ENCODE results near the gene PLXNA2.

Gene PLXNA2

DNA sequence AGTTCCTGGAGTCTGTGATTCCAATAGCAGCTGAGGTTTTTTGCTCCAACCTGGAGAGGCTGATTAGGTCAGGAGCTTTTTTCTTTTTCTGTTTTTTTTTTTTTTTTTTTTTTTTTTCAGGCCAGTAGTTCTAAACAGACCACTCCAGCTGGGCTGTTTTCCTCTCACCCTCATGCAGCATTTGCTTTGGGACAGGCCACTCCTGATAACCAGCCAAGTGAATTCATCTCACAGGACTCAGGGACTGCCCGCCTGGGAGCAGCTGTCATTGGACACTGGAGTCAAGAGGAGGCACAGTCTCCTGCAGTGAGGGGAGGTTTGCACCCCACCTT lies 22.9 kb downstream of the PLXNA2 start:
- no peak overlapping the region for H3K4me3 ChIP-seq (ENCODE audit: low read depth in 1 of 2, low read length in 2 of 2)
- H3K79me2 ChIP-seq (ENCODE audit: insufficient read depth, low read length): no peaks in the 10 kb centered on the region
- H2AFZ ChIP-seq (ENCODE audit: low read depth, low read length): no peak overlapping the region
- no peak overlapping the region for H3K4me2 ChIP-seq (ENCODE audit: insufficient read depth, low read length)
- no peak for TF ChIP-seq EZH2 (IDR thresholded peaks at IDR 0.05; ENCODE audit: borderline replicate concordance, low read depth, low read length, severe bottlenecking)
- TF ChIP-seq, protein P1, sequence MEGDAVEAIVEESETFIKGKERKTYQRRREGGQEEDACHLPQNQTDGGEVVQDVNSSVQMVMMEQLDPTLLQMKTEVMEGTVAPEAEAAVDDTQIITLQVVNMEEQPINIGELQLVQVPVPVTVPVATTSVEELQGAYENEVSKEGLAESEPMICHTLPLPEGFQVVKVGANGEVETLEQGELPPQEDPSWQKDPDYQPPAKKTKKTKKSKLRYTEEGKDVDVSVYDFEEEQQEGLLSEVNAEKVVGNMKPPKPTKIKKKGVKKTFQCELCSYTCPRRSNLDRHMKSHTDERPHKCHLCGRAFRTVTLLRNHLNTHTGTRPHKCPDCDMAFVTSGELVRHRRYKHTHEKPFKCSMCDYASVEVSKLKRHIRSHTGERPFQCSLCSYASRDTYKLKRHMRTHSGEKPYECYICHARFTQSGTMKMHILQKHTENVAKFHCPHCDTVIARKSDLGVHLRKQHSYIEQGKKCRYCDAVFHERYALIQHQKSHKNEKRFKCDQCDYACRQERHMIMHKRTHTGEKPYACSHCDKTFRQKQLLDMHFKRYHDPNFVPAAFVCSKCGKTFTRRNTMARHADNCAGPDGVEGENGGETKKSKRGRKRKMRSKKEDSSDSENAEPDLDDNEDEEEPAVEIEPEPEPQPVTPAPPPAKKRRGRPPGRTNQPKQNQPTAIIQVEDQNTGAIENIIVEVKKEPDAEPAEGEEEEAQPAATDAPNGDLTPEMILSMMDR (IDR thresholded peaks at IDR 0.05; ENCODE audit: borderline replicate concordance, extremely low read depth, low read length, poor library complexity, severe bottlenecking): no peak
- no peaks in the 10 kb centered on the region for H3K9me3 ChIP-seq (ENCODE audit: insufficient read depth, low read length, severe bottlenecking)
- H3K36me3 ChIP-seq (ENCODE audit: insufficient read depth, low read length): no peaks in the 10 kb centered on the region
- no peaks in the 10 kb centered on the region for H4K20me1 ChIP-seq (ENCODE audit: insufficient read depth, low read length)
- no peak overlapping the region for H3K27ac ChIP-seq (ENCODE audit: low read length)
- H3K27me3 ChIP-seq (ENCODE audit: insufficient read depth, low read length, poor library complexity): peaks cover 26% of the 10 kb centered on the region
- H3K4me1 ChIP-seq (ENCODE audit: insufficient read depth, low read length): no peaks in the 10 kb centered on the region
- no peak for DNase-seq
- H3K9ac ChIP-seq (ENCODE audit: low read depth, low read length): no peak overlapping the region
- no peak for ATAC-seq (ENCODE audit: insufficient read depth, low read depth)

DNA sequence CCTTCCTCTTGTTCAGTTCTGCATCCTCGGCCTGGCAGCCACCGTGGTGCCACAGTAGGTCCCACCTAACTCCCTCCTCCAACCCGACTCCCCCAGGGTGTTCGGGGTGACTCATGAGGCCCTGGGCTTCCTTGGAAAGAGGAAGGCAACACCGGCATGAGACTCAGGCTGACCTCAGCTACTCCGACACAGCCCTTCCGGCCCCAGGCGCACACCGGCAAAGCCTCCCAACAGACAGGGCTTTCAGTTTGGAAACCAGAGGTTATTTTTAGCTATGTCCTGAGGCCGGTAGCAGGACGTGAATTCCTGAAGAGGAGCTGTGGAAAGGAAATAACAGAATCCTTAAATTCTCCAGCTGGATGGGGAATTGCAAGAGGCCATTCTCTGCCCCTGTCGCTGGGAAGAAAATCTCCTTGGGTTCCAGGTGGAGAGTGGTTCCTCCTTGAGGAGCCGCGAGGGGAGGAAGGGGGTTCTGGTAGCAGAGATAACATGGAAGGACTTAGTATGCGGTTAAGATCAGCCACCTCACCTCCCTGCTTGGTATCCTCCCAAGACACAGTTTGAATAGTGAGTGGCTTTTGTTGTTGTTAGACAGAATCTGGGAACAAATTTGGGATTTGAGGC lies 24.4 kb downstream of the PLXNA2 start:
- H3K27me3 ChIP-seq (ENCODE audit: insufficient read depth, low read length, poor library complexity): peaks cover 20% of the 10 kb centered on the region
- ATAC-seq (ENCODE audit: insufficient read depth, low read depth): no peak
- no peaks in the 10 kb centered on the region for H3K4me1 ChIP-seq (ENCODE audit: insufficient read depth, low read length)
- DNase-seq: no peak
- no peaks in the 10 kb centered on the region for H3K36me3 ChIP-seq (ENCODE audit: insufficient read depth, low read length)
- H3K4me3 ChIP-seq (ENCODE audit: low read depth in 1 of 2, low read length in 2 of 2): no peak overlapping the region
- TF ChIP-seq EZH2 (IDR thresholded peaks at IDR 0.05; ENCODE audit: borderline replicate concordance, low read depth, low read length, severe bottlenecking): no peak
- TF ChIP-seq, protein P1 (IDR thresholded peaks at IDR 0.05; ENCODE audit: borderline replicate concordance, extremely low read depth, low read length, poor library complexity, severe bottlenecking): no peak
- no peak overlapping the region for H3K27ac ChIP-seq (ENCODE audit: low read length)
- no peak overlapping the region for H3K9ac ChIP-seq (ENCODE audit: low read depth, low read length)
- H3K79me2 ChIP-seq (ENCODE audit: insufficient read depth, low read length): no peaks in the 10 kb centered on the region
- no peak overlapping the region for H2AFZ ChIP-seq (ENCODE audit: low read depth, low read length)
- H4K20me1 ChIP-seq (ENCODE audit: insufficient read depth, low read length): no peaks in the 10 kb centered on the region
- H3K9me3 ChIP-seq (ENCODE audit: insufficient read depth, low read length, severe bottlenecking): no peaks in the 10 kb centered on the region
- H3K4me2 ChIP-seq (ENCODE audit: insufficient read depth, low read length): no peak overlapping the region

GRCh38 chr1:208219098-208219658 lies 25.0 kb downstream of the PLXNA2 start:
- Histone ChIP-seq H3K4me1 (ENCODE audit: insufficient read depth, low read length) (no peaks in the 10 kb centered on the region), H3K79me2 (ENCODE audit: insufficient read depth, low read length) (no peaks in the 10 kb centered on the region), H3K4me3 (ENCODE audit: low read depth in 1 of 2, low read length in 2 of 2) (no peak overlapping the region), H3K9me3 (ENCODE audit: insufficient read depth, low read length, severe bottlenecking) (no peaks in the 10 kb centered on the region), H2AFZ (ENCODE audit: low read depth, low read length) (no peak overlapping the region), H3K27ac (ENCODE audit: low read length) (no peak overlapping the region), H3K27me3 (ENCODE audit: insufficient read depth, low read length, poor library complexity) (peaks cover 23% of the 10 kb centered on the region), H3K4me2 (ENCODE audit: insufficient read depth, low read length) (no peak overlapping the region), H3K9ac (ENCODE audit: low read depth, low read length) (no peak overlapping the region), H4K20me1 (ENCODE audit: insufficient read depth, low read length) (no peaks in the 10 kb centered on the region), H3K36me3 (ENCODE audit: insufficient read depth, low read length) (no peaks in the 10 kb centered on the region)
- ATAC-seq (ENCODE audit: insufficient read depth, low read depth) (no peak), DNase-seq (no peak)
- TF ChIP-seq EZH2 (IDR thresholded peaks at IDR 0.05; ENCODE audit: borderline replicate concordance, low read depth, low read length, severe bottlenecking): no peak
- TF ChIP-seq, protein P1 (IDR thresholded peaks at IDR 0.05; ENCODE audit: borderline replicate concordance, extremely low read depth, low read length, poor library complexity, severe bottlenecking): no peak
